Duodenal mucosa (tissue), 2 donors: ENCODE measurements around the gene ABHD16B.
"Not testable (repeated sequence)": the region's sequence is repeated elsewhere in the genome, so short reads cannot be mapped to it uniquely, and the experiment has no call there.

Experiments used
- H3K27ac ChIP-seq: one replicate; pipeline ENCODE4 v1.7.0; 2013; ENCODE audit warnings: low read depth, low read length
- H3K27me3 ChIP-seq, 2 donors: one replicate each; pipeline ENCODE4 v1.7.0; 2013; ENCODE audit warnings: low read length in 2 of 2, control low read depth in 1 of 2; ENCODE audit not compliant: insufficient read depth in 2 of 2, control insufficient read depth in 1 of 2
- H3K36me3 ChIP-seq, 2 donors: one replicate each; pipeline ENCODE4 v1.7.0; 2013; ENCODE audit warnings: low read length in 2 of 2, control low read depth in 1 of 2; ENCODE audit not compliant: insufficient read depth in 2 of 2, control insufficient read depth in 1 of 2
- H3K4me1 ChIP-seq, 2 donors: one replicate each; pipeline ENCODE4 v1.7.0; 2013; ENCODE audit warnings: low read length in 2 of 2, control low read depth in 1 of 2; ENCODE audit not compliant: insufficient read depth in 2 of 2, control insufficient read depth in 1 of 2
- H3K4me3 ChIP-seq, 2 donors: one replicate each; pipeline ENCODE4 v1.7.0; 2013; ENCODE audit warnings: low read length in 2 of 2, low read depth in 1 of 2
- H3K9ac ChIP-seq, 2 donors: one replicate each; pipeline ENCODE4 v1.7.0; 2013; ENCODE audit warnings: low read length in 2 of 2, low read depth in 1 of 2
- H3K9me3 ChIP-seq, 2 donors: one replicate each; pipeline ENCODE4 v1.7.0; 2013; ENCODE audit warnings: low read length in 2 of 2, control low read depth in 1 of 2; ENCODE audit not compliant: control insufficient read depth in 1 of 2

ABHD16B gene

DNA sequence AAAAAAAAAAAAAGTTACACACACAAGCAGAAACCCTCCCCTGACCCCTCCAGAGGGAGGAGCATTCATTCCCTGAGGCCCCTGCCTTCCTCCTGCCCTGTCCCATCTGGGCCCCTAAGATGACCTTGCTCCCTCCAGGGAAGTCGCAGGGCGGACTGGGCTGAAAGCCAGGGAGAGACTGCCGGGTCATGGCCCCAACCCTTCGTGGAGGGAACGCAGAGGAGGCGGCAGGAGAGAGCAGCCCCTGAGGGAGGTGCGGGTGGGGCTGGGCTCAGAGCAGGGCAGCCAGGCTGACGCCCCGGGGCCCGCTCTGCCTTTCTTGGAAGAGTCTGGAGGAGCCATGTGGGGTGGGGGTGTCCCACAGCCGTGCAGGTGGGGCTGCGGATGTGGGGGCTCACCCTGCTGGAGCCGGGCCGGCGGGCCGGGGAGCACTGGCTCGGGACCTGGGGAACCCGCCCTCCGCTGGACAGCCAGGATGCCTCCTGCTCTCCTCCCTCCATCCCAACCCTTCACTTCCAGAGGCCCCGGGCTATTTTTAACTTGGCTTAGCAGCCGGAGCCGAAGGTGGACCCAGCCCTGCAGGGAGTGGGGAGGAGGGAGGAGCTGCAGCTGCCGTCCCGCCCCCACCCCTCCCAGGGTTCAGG lies 15.0 kb upstream of the ABHD16B start:
- Histone ChIP-seq H3K4me1 (peaks cover 0 to 6% of the 10 kb centered on the region in 2 donors), H3K4me3 (no peak overlapping the region), H3K9ac (no peak overlapping the region), H3K27ac (peak overlapping the region; percentile 20), H3K36me3 (no peaks in the 10 kb centered on the region), H3K9me3 (peaks cover 0 to 2% of the 10 kb centered on the region in 2 donors), H3K27me3 (peaks cover 27 to 32% of the 10 kb centered on the region in 2 donors)

DNA sequence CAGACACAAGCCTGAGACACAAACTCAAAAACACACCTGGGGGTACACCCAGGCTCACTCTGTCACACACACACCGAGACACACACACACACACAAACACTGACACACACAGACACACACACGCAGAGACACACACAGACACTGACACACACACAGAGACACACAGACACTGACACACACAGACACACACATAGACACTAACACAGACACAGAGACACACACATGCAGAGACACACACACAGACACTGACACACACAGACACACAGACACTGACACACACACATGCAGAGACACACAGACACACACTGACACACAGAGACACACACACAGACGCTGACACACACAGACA lies 14.4 kb upstream of the ABHD16B start:
- Histone ChIP-seq H3K4me1 (peaks cover 0 to 6% of the 10 kb centered on the region in 2 donors), H3K36me3 (no peaks in the 10 kb centered on the region), H3K27me3 (peaks cover 27 to 32% of the 10 kb centered on the region in 2 donors), H3K27ac (no peak overlapping the region), H3K9ac (no peak overlapping the region), H3K4me3 (no peak overlapping the region), H3K9me3 (peaks cover 0 to 2% of the 10 kb centered on the region in 2 donors)

DNA sequence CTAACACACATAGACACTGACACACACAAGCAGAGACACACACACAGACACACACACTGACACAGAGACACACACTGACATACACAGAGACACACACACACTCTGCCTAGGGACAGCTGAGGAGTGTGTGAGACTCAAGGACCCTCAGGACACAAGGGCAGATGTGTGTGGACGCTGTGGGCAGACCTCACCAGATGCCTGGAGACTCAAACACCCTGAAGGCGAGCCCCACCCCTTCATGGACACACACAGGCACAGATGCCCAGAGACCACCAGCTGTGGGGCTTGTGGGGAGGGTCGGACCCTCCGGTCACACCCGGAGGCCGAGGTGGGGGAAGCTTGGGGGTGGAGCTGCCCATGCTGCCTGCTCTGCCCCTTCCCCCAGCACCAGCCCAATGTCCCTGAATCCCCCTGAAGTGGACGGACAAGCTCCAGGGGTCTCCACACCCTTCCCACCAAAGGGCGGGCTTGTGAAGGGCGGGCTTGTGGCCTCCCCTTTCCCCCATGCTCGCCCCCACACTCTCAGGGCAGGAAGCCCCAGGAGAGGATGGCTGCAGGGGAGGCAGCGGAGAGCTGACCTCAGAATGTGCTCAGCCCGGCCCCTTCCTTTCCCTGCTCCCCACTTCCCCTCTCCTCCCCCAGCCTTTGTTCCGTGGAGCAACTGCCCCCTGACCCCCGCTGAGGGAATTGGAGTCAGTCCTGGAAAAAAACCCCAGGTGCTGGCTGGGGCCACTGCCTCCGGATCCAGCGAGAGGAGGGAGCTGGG lies 13.9 kb upstream of the ABHD16B start:
- H3K9me3 ChIP-seq: peaks cover 0 to 2% of the 10 kb centered on the region in 2 donors
- peaks cover 27 to 29% of the 10 kb centered on the region in 2 donors for H3K27me3 ChIP-seq
- no peaks in the 10 kb centered on the region for H3K36me3 ChIP-seq
- H3K4me3 ChIP-seq: no peak overlapping the region
- peaks cover 0 to 6% of the 10 kb centered on the region in 2 donors for H3K4me1 ChIP-seq
- peak overlapping the region; percentile 54 for H3K27ac ChIP-seq
- H3K9ac ChIP-seq: no peak overlapping the region

DNA sequence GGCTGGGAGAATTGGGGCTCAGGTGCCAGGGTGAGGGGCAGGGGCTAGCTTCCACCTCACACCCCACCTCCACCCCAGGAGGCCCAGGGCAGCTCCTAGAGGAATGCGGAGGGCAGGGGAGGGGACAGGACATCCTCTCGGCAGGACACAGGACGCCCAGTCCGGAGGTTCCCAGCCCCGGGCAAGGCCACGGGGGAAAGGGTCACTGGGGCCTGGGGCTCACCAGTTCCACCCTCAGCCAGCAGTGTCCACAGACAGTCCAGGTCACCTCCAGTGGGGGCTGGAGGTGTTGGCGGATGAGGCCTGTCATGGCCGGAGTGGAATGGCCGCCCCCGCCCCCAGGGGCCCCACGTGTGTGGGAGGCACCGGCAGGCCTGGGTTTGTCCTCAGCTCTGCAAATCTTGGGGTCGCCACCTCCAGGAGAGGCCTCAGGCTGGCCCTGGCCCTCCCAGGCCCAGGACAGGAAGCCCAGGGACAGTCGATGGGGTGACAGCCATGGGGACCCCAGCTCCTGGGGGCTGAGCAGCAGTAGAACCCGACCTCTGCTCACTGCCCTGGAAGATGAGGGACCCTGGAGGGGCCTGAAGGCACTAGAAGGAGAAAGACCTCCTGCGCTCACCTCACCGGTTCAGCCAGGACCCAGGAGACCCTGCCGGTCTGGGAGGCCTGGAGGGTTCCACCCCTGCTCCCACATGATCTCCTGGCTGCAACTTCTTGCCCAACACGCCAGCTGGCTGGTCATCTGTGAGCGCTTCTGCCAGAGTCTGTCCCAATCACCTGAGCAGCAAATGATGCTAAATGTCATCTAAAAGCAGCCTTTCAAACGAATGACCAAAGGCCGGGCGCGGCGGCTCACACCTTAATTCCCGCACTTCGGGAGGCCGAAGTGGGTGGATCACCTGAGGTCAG lies 13.0 kb upstream of the ABHD16B start:
- H3K36me3 ChIP-seq: no peaks in the 10 kb centered on the region
- peaks cover 0 to 2% of the 10 kb centered on the region in 2 donors for H3K9me3 ChIP-seq
- peaks cover 0 to 6% of the 10 kb centered on the region in 2 donors for H3K4me1 ChIP-seq
- H3K27me3 ChIP-seq: peaks cover 24 to 27% of the 10 kb centered on the region in 2 donors
- H3K4me3 ChIP-seq: no peak overlapping the region
- no peak overlapping the region for H3K9ac ChIP-seq
- H3K27ac ChIP-seq: no peak overlapping the region

DNA sequence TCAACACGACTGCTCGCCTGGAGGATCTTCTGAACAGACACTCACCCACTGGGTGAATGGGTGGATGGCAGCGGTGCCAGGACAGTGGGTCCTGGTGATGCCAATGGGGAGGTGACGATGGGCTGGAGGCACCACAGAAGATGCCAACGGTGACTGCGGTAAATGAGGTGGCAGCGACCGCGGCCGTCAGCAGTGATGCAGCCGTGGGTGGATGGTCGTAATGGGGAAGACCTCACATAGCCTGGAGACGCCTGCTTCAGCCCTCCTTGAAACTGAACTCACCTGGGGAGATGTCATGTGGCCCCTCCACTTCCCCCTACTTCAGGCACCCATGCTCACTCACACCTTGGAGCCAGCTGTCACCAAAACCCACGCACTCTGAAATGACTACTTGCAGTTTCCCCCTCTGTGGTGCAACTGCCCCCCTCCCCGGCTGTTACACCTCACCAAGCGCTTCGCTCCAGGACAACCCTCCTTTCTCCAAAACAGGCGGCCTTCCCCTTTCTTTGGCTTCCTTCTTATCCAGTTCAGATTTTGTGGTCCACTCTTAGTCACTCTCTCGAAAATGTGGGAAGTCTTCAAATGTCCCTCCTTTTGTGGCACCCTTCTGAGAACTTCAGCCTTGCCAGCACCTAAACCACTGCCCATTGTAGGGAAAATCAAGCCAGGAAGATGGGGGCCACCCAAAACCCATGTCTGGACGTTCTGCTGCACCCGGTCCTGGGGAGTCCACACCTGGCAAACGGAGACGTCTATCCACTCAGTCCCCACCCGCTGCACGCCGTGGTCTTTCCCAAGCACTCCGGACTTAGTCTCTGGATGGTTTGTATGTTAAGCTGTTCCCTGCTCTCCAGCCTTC lies 10.4 kb upstream of the ABHD16B start:
- H3K9me3 ChIP-seq: peaks cover 0 to 2% of the 10 kb centered on the region in 2 donors
- peaks cover 0 to 20% of the 10 kb centered on the region in 2 donors for H3K4me1 ChIP-seq
- H3K36me3 ChIP-seq: no peaks in the 10 kb centered on the region
- H3K27ac ChIP-seq: no peak overlapping the region
- H3K27me3 ChIP-seq: peaks cover 27% of the 10 kb centered on the region in 2 donors
- no peak overlapping the region for H3K4me3 ChIP-seq
- no peak overlapping the region for H3K9ac ChIP-seq

DNA sequence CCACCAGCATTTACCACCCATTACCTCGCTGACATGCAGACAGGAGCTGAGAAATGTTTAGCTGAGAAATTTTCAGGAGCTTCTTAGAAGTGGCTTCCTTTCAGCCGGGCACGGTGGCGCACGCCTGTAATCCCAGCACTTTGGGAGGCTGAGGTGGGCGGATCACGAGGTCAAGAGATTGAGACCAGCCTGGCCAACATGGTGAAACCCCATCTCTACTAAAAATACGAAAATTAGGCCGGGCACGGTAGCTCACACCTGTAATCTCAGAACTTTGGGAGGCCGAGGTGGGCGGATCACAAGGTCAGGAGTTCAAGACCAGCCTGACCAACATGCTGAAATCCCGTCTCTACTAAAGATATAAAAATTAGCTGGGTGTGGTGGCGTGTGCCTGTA lies 9.8 kb upstream of the ABHD16B start:
- not testable (repeated sequence) for H3K9ac ChIP-seq, H3K9me3 ChIP-seq, H3K4me3 ChIP-seq, H3K36me3 ChIP-seq, H3K27ac ChIP-seq
- Histone ChIP-seq H3K4me1 (peaks cover 0 to 20% of the 10 kb centered on the region in 2 donors), H3K27me3 (peaks cover 24 to 26% of the 10 kb centered on the region in 2 donors)

DNA sequence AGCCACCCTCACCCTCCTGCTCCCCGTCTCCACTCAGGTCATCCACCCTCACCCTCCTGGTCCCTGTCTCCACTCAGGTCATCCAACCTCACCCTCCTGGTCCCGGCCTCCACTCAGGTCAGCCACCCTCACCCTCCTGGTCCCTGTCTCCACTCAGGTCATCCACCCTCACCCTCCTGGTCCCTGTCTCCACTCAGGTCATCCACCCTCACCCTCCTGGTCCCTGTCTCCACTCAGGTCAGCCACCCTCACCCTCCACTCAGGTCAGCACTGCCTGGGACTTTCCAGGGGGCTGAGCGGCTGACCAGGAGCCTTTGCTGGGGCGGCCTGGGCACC lies 7.6 kb upstream of the ABHD16B start:
- not testable (repeated sequence) for H3K36me3 ChIP-seq, H3K9ac ChIP-seq, H3K9me3 ChIP-seq, H3K4me3 ChIP-seq, H3K27ac ChIP-seq
- Histone ChIP-seq H3K27me3 (peaks cover 20 to 24% of the 10 kb centered on the region in 2 donors), H3K4me1 (peaks cover 14 to 31% of the 10 kb centered on the region in 2 donors)

DNA sequence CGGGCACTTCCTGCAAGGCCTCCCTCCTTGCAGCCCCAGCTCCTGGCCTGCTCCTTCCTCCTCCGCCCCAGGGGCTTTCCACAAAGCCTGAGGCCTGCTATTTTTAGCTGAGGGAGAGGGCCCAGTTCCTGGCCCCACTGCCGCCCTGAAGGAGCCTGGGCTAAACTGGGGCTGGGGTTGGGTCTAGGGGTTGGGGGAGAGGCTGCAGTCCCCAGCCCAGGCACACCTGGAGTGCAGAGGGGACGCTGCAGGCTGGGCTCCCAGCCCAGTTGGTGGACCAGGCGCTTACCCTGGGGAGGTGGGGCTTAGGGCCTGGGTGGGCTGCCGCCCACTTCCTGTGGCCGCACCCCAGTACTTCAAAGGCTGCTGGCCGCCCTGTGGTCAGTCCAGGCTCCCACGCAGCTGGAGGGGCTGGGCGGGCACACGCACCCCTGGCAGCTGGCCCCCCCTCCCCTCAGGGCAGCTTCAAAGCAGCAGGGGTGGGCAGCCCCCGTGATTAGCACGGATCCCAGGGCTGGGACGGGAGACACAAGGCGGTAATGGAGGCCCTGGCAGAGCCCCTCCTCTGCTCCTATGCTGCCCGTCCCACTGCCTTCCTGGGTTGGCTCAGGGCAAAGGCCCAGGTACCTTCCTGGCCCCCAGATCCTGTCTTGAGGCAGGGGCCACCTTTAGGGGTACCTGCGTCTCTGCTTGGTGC lies 7.1 kb upstream of the ABHD16B start:
- Histone ChIP-seq H3K4me1 (peaks cover 20 to 35% of the 10 kb centered on the region in 2 donors), H3K4me3 (no peak overlapping the region), H3K27ac (peak overlapping the region; percentile 42), H3K27me3 (peaks cover 23 to 24% of the 10 kb centered on the region in 2 donors), H3K36me3 (no peaks in the 10 kb centered on the region), H3K9me3 (peaks cover 0 to 2% of the 10 kb centered on the region in 2 donors), H3K9ac (no peak overlapping the region)

DNA sequence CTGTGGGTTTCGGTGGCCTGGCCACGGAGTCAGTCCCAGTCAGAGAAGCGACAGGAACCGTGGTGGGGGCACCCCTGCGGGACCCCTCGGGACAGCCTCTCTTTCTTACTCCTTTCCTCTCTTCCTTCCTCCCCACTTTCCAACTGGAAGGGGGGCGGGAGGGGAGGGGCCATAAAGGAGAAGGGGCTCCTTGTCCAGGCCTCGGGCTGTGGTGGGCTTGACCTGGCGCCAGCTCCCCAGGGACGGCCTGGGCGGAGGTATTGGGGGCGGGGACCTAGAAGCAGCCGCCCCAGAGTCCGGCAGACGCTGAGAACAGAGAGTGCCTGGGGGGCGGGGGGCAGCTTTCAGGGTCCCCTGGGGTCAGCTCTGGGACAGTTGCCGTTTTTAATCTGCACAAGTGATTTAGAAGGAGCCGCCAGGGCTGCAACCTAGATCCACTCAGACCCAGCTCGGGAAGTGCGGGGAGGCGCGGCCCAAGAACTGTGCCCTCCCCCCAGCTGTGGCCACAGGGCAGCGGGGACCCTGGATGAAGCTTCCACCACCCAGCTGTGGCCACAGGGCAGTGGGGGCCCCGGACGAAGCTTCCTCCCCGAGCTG lies 6.4 kb upstream of the ABHD16B start:
- H3K9me3 ChIP-seq: peaks cover 0 to 2% of the 10 kb centered on the region in 2 donors
- H3K27ac ChIP-seq: peak overlapping the region; percentile 42
- no peak overlapping the region for H3K9ac ChIP-seq
- H3K36me3 ChIP-seq: no peaks in the 10 kb centered on the region
- H3K27me3 ChIP-seq: peaks cover 23 to 24% of the 10 kb centered on the region in 2 donors
- no peak overlapping the region for H3K4me3 ChIP-seq
- H3K4me1 ChIP-seq: peaks cover 24 to 40% of the 10 kb centered on the region in 2 donors
